22Rv1 (cell line): ENCODE data around the gene ARHGAP6.
"Not testable (repeated sequence)": the region's sequence is repeated elsewhere in the genome, so short reads cannot be mapped to it uniquely, and the experiment has no call there.

ENCODE experiments used
- H3K27ac ChIP-seq: fragments of 450-650 bp; 2 replicates; pipeline ENCODE4 v1.5.1; 2017
- CTCF ChIP-seq: fragments of 450-650 bp; IDR thresholded peaks from 2 replicates; pipeline ENCODE4 v1.5.1; 2017; ENCODE audit warnings: mild to moderate bottlenecking
- ZFX ChIP-seq: fragments of 450-650 bp; IDR thresholded peaks from 2 replicates; pipeline ENCODE4 v1.6.1; 2017; ENCODE audit warnings: antibody characterized with exemption, borderline replicate concordance

Gene ARHGAP6

GRCh38 chrX:11261260-11261659, 404.5 kb downstream of the ARHGAP6 start:
- TF ChIP-seq ZFX: no peak
- no peak overlapping the region for H3K27ac ChIP-seq

GRCh38 chrX:11259437-11259836, 406.3 kb downstream of the ARHGAP6 start:
- peak overlapping the region; percentile 83 for H3K27ac ChIP-seq
- no peak for TF ChIP-seq CTCF
- no peak for TF ChIP-seq ZFX

- peak overlapping the region; percentile 83 for H3K27ac ChIP-seq
- no peak for TF ChIP-seq ZFX
- TF ChIP-seq CTCF: no peak
These were observed 408.0 kb downstream of the ARHGAP6 start for GRCh38 chrX:11257711-11258110.

GRCh38 chrX:11257290-11257689, 408.4 kb downstream of the ARHGAP6 start:
- TF ChIP-seq ZFX: no peak
- no peak for TF ChIP-seq CTCF

GRCh38 chrX:11254417-11255109, 411.2 kb downstream of the ARHGAP6 start:
- peak overlapping the region; percentile 54 for H3K27ac ChIP-seq
- no peak for TF ChIP-seq ZFX

More at GRCh38 chrX:11257290-11257689, 408.4 kb downstream of the ARHGAP6 start:
- H3K27ac ChIP-seq: peak overlapping the region; percentile 83

- peak overlapping the region; percentile 69 for H3K27ac ChIP-seq
- no peak for TF ChIP-seq ZFX
These were observed 421.1 kb downstream of the ARHGAP6 start for GRCh38 chrX:11244636-11245035.

- no peak for TF ChIP-seq ZFX
- no peak for TF ChIP-seq CTCF
- peak overlapping the region; percentile 84 for H3K27ac ChIP-seq
These were observed 423.0 kb downstream of the ARHGAP6 start for GRCh38 chrX:11242704-11243103.

GRCh38 chrX:11241720-11242119, 424.0 kb downstream of the ARHGAP6 start:
- peak overlapping the region; percentile 84 for H3K27ac ChIP-seq
- TF ChIP-seq ZFX (no peak), CTCF (no peak)

- TF ChIP-seq ZFX (no peak), CTCF (no peak)
- H3K27ac ChIP-seq: peak overlapping the region; percentile 84
These were observed 426.5 kb downstream of the ARHGAP6 start for GRCh38 chrX:11239230-11239629.

- not testable (repeated sequence) for H3K27ac ChIP-seq
These were observed 430.3 kb downstream of the ARHGAP6 start for GRCh38 chrX:11235377-11235776.
